ENCODE data around the gene TPCN1. TPM values are rescaled to one million over a fixed set of nuclear protein-coding genes. Genes with fewer than 3 reads are reported as not detected.

TPCN1 gene
- total RNA-seq, 1 experiment from 2014 or later = 19.0 TPM

DNA sequence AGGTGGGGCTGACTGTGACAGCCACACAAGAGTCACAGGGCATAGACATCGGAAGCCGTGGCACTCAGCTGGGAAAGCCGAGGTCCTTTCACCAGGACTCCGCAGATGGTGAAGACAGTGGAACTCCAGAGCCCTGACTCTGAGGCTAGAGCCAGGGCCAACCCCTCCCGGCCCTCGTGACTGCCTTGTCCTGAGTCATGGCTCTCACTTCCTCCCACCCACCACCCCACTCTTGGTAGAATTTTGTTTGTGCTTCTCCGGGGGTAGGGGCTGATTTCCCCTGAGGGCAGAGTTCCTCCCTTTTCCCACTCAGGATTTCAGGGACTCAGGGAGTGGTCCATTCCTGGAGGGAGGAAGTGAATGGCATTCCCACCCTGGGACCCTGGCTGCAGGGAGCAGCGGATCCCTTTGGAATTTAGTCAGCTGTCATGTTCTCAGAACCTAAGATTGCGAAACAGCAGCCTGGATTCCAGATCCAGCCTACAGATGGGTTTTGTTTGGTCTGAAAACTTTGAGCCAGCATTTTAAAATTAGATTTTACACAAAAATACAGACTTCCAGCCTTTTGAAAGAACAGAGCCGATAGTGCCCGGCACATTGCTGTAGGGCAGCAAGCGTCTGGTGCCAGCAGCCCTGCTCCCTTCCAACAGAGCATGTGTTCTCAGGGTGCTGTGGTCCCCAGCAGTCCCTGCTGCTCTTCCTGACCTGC lies 50.7 kb downstream of the TPCN1 start:
- H3K27ac ChIP-seq (ENCODE audit: low read length) = no peak overlapping the region
- DNase-seq = no peak

DNA sequence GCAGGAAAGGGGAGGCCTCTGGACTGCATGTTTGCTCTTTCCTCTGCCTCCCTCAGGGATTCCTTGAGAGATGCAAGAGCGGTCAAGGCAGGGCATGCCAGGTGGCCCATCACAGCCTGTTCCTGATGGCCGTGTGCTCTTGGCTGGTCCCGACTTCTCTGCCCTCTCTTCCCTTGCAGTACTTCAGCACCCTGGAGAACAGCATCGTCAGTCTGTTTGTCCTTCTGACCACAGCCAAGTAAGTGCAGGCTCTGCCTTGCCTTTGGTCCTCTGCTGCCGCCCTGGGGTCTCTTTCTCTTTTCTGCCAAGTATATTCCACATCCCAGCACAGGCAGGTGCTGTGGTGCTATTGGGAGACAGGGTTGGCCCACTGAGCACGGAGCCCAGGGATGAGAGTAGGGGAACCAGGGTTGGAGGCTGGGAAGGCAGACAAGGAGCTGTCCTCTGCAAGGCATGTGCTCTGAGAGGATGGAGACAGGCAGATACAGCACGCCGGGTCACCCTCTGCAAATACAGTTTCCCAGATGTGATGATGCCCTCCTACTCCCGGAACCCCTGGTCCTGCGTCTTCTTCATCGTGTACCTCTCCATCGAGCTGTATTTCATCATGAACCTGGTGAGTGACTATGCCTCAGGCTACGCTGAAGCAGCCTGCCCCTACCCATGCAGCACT lies 51.9 kb downstream of the TPCN1 start:
- Histone ChIP-seq H2AFZ (ENCODE audit: low read length) (no peak overlapping the region), H3K27me3 (ENCODE audit: low read length) (no peaks in the 10 kb centered on the region), H3K9me3 (ENCODE audit: low read length) (no peaks in the 10 kb centered on the region), H3K4me3 (ENCODE audit: low read length) (no peak overlapping the region), H3K79me2 (ENCODE audit: low read length) (no peaks in the 10 kb centered on the region), H3K9me2 (replicated peaks; ENCODE audit: low read length) (no peaks in the 10 kb centered on the region), H3K4me2 (ENCODE audit: low read length) (no peak overlapping the region), H3K4me1 (ENCODE audit: insufficient read depth, low read length) (no peaks in the 10 kb centered on the region; the same call in 1 of the 2 replicates), H3K9ac (ENCODE audit: low read length) (no peak overlapping the region), H3F3A (ENCODE audit: low read length, unreplicated experiment) (no peaks in the 10 kb centered on the region), H3K36me3 (ENCODE audit: low read depth, low read length) (no peaks in the 10 kb centered on the region), H4K20me1 (ENCODE audit: low read length) (no peaks in the 10 kb centered on the region), H3K27ac (ENCODE audit: low read length) (no peak overlapping the region)
- BruUV-seq (replicated peaks) = no TSS peak
- ATAC-seq = no peak
- ChIA-PET CTCF (no interaction called here), POLR2A (ENCODE audit: unreplicated experiment) (no interaction called here)
- TF ChIP-seq EZH2 (IDR thresholded peaks at IDR 0.05; ENCODE audit: low read length, unreplicated experiment) = no peak
- no peak for DNase-seq
- intact Hi-C loops (cut with micrococcal nuclease) = no loop called here

More for the DNA sequence above, 50.7 kb downstream of the TPCN1 start:
- no peak overlapping the region for H3K9ac ChIP-seq (ENCODE audit: low read length)
- no peaks in the 10 kb centered on the region for H3F3A ChIP-seq (ENCODE audit: low read length, unreplicated experiment)
- no peaks in the 10 kb centered on the region for H3K79me2 ChIP-seq (ENCODE audit: low read length)
- H2AFZ ChIP-seq (ENCODE audit: low read length) = no peak overlapping the region
- H3K4me2 ChIP-seq (ENCODE audit: low read length) = no peak overlapping the region
- no peaks in the 10 kb centered on the region for H3K36me3 ChIP-seq (ENCODE audit: low read depth, low read length)
- BruUV-seq (replicated peaks) = no TSS peak
- H3K27me3 ChIP-seq (ENCODE audit: low read length) = no peaks in the 10 kb centered on the region
- H3K9me2 ChIP-seq (replicated peaks; ENCODE audit: low read length) = no peaks in the 10 kb centered on the region
- CTCF ChIA-PET = no interaction called here
- intact Hi-C loops (cut with micrococcal nuclease) = no loop called here
- H3K4me1 ChIP-seq (ENCODE audit: insufficient read depth, low read length) = no peaks in the 10 kb centered on the region; the same call in 1 of the 2 replicates
- no peaks in the 10 kb centered on the region for H3K9me3 ChIP-seq (ENCODE audit: low read length)
- POLR2A ChIA-PET (ENCODE audit: unreplicated experiment) = no interaction called here
- no peak overlapping the region for H3K4me3 ChIP-seq (ENCODE audit: low read length)
- no peaks in the 10 kb centered on the region for H4K20me1 ChIP-seq (ENCODE audit: low read length)
- peak; percentile 44; the same call in 1 of the 2 replicates for ATAC-seq
- TF ChIP-seq, protein P1, sequence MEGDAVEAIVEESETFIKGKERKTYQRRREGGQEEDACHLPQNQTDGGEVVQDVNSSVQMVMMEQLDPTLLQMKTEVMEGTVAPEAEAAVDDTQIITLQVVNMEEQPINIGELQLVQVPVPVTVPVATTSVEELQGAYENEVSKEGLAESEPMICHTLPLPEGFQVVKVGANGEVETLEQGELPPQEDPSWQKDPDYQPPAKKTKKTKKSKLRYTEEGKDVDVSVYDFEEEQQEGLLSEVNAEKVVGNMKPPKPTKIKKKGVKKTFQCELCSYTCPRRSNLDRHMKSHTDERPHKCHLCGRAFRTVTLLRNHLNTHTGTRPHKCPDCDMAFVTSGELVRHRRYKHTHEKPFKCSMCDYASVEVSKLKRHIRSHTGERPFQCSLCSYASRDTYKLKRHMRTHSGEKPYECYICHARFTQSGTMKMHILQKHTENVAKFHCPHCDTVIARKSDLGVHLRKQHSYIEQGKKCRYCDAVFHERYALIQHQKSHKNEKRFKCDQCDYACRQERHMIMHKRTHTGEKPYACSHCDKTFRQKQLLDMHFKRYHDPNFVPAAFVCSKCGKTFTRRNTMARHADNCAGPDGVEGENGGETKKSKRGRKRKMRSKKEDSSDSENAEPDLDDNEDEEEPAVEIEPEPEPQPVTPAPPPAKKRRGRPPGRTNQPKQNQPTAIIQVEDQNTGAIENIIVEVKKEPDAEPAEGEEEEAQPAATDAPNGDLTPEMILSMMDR (conservative IDR thresholded peaks at IDR 0.05; ENCODE audit: low read depth, low read length) = no peak
- TF ChIP-seq EZH2 (IDR thresholded peaks at IDR 0.05; ENCODE audit: low read length, unreplicated experiment) = no peak
- no peak for TF ChIP-seq EZH2phosphoT487 (IDR thresholded peaks at IDR 0.05; ENCODE audit: borderline replicate concordance, low read length)

DNA sequence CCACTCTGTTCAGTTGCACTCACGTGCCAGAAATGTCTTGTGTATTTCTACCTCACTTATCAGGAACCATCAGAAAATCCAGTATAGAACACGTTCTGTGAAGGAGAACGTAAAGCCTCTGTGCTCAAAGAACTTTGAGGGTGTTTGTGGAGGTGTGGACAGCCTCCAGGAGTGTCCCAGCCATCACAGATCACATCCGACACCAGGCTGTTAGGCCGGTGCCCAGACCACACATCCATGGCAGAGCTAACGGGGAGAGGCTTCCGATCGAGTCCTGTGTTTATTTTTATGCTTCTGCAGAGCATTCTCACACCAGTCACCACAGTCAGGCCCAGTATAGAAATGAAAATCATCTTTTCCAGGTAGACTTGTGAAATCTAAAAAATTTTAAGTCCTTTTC lies 53.6 kb downstream of the TPCN1 start:
- Histone ChIP-seq H3K36me3 (ENCODE audit: low read depth, low read length) (no peaks in the 10 kb centered on the region), H3K27ac (ENCODE audit: low read length) (no peak overlapping the region), H3K4me3 (ENCODE audit: low read length) (no peak overlapping the region), H3K9me2 (replicated peaks; ENCODE audit: low read length) (no peaks in the 10 kb centered on the region), H4K20me1 (ENCODE audit: low read length) (no peaks in the 10 kb centered on the region), H3K27me3 (ENCODE audit: low read length) (no peaks in the 10 kb centered on the region), H3K4me2 (ENCODE audit: low read length) (no peak overlapping the region), H3K79me2 (ENCODE audit: low read length) (no peaks in the 10 kb centered on the region), H3F3A (ENCODE audit: low read length, unreplicated experiment) (no peaks in the 10 kb centered on the region), H3K9me3 (ENCODE audit: low read length) (no peaks in the 10 kb centered on the region), H3K4me1 (ENCODE audit: insufficient read depth, low read length) (no peaks in the 10 kb centered on the region; the same call in 1 of the 2 replicates), H3K9ac (ENCODE audit: low read length) (no peak overlapping the region), H2AFZ (ENCODE audit: low read length) (no peak overlapping the region)
- BruUV-seq (replicated peaks) = no TSS peak
- DNase-seq (no peak), ATAC-seq (no peak)
- TF ChIP-seq, protein P1 (conservative IDR thresholded peaks at IDR 0.05; ENCODE audit: low read depth, low read length) = no peak
- no peak for TF ChIP-seq EZH2phosphoT487 (IDR thresholded peaks at IDR 0.05; ENCODE audit: borderline replicate concordance, low read length)
- TF ChIP-seq EZH2 (IDR thresholded peaks at IDR 0.05; ENCODE audit: low read length, unreplicated experiment) = no peak
- intact Hi-C loops (cut with micrococcal nuclease) = no loop called here
- ChIA-PET CTCF (no interaction called here), POLR2A (ENCODE audit: unreplicated experiment) (no interaction called here)

Data from PC-3 (cell line).